HG03575 (cell line): Measurements from ENCODE around the gene FNBP1.

Source experiments
- ATAC-seq: cut with Tn5 transposase; IDR thresholded peaks from one replicate; pipeline ENCODE4 v1.9.1; 2021; ENCODE audit not compliant: unreplicated experiment, insufficient number of reproducible peaks, low FRiP score; ENCODE audit errors: extremely low read depth

FNBP1 gene

DNA sequence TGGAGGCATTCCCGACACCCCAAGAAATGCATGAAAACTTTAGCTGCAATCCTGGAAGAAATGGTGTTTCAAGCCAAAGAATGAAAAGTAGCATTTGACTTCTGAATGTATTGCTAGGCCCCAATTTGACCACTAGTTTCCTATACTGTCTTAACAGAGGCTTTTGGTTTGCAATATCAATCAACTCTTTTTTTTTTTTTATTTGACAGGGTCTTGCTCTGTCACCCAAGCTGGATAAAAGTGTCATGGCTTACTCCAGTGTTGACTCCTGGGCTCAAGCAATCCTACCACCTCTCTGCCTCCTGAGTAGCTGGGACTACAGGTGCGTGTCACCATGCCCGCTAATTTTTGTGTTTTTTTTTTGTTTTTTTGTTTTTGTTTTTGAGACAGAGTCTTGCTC, 7.5 kb upstream of the FNBP1 start:
- no peak for ATAC-seq

DNA sequence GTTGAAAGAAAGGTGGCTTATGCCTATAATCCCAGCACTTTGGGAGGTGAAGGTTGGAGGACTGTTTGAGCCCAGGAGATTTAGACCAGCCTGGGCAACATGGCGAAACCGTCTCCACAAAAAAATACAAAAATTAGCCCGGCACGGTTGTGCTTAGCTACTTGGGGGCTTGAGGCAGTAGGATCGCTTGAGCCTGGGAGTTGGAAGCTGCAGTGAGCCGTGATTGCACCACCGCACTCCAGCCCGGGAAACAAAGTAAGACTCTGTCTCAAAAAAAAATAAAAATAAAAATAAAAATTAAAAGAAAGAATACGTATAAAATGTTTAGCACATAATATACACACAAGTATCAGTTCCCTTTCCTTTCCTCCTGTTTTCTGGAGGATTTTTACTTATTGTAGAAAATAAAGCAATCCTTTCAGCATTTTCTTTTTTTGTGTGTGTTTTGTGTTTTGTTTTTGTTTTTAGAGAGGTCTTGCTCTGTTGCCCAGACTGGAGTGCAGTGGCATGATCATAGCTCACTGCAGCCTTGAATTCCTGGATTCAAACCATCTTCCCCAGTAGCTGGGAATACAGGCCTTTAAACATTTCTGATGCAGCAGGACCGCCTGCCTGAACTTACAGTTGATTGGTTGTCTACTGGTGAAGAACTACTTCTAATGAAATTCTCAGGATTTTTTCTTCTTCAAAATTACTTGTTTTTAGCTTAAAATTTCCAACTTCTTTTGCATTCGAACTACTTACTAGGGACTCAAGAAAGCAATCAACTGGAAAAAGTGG, 6.6 kb upstream of the FNBP1 start:
- ATAC-seq: no peak

DNA sequence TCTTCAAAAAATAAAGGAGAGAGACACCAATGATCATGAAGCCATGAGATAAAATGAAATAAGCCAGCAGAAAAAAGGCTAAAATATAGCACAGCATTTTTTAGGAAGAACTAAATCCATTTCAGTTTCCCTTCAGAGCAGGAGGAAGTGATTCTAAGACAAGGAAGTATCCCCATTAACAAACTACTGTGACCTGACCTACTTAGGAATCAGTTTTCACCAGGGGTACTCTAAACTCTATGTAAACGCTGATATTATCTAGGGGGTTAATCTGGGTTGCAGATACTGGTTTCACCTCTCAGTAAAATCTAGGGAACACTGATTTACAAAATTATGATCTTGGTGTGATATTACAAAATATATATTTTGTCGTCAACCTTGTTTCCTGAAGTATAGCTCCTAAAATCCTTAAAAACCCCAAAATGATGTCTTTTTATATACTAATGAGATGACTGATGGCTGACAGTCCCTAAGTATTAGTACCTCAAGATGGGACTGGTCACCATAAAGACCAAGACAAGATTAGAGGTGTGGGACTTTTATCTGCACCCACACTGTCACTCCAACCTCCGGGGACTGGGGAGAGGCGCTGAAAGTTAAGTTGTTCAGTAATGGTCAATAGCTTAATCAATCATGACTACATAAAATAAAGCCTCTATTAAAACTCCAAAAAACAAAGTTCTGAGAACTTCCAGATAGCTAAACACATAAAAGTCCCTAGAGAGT, 2.9 kb upstream of the FNBP1 start:
- ATAC-seq: no peak

DNA sequence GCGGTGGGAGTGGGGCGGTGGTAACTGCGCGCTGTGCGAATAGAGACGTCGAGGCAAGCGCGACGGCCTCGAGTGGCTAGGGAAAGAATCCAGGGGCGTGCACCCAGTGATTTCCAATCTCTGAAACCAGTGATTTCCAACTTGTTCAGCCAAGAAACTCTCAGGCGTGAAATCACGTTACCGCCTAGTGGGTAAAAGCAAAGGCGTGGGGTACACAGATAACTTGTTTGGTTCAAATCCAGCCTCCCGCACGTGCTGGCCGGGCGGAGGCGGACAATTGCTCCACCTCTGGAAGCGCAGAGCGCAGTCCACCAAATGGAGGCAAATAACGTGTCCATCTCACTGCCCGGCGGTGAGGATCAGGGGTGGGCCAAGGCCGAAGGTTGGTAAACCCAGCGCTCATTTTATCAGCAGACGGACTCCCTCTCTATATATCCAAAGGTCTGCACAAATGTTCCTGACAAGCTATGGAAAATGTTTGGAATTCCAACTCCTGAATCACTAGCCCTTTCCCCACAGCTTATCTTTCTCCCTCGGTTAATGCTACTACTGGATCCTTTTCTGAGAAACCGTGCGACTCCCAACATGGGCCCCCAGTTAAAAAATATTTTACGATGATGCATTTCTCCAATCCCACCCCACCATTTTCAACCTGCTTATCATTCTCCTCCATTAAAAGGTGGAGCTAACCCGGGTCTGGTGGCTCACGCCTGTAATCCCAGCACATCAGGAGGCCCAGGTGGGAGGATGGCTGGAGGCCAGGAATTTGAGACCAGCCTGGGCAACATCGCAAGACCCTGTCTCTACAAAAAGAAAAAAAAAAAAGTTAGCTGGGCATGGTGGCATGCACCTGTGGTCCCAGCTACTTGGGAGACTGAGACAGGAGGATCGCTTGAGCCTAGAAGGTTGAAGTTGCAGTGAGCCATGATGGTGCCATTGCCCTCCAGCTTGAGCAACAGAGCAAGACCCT, 950 bp upstream of the FNBP1 start:
- ATAC-seq: no peak

DNA sequence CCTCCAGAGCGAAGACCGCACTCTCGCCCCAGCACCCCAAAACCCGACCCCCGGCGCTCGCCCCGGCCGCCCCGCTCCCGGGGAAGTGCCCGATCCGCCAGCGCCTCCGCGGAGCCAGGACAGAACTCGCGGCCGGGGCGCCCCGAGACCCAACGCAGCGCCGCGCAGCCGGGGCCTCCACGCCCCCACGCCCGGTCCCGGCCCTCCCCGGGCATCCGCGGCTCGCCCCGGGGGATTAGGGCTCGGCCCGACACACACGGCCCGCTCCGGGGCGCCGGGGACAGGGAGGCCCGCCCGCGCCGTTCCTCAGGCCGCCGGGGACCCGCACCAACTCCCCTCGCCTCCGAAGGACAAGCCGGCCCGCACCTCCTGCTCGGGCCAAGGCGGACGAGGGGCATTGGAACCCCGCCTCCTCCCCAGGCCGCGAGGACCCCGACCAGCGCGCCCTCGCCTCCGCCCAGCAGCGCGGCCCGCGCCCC, 544 bp downstream of the FNBP1 start:
- ATAC-seq: no peak

DNA sequence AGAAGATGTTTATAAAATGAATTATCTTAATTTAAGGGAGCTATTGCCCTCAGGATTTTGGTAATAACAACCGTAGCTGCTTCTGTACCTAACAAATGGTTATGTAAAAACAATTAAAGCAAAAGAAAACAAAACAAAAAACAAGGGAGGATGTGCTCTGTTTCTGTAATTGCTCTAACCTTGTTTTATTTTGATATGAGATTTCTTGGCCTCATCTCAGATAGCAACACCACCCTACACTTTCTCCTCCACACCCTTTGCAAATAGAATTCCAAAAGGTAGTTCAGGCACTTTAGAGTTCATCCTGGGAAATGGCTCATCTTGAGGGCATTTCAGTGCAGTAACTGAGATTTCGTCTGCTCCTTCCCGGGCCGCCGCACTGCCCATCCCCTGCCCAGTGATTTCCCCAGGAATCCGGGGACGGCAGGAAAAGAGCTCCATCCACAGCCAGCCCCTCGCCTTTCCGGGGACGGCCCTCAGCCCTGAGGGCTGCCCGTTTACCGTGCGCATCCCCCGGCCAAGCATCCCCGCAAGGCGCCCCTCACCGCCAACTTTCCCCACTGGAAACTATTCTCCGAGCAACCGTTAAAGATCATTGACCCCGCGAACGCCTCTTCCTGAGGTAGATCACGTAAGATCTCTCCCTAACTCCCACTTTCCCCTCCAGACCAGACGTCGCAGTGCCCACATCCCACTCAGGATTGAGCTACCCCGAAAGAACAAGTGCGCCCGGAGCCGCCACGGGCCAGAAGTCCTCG, 1.2 kb downstream of the FNBP1 start:
- no peak for ATAC-seq

DNA sequence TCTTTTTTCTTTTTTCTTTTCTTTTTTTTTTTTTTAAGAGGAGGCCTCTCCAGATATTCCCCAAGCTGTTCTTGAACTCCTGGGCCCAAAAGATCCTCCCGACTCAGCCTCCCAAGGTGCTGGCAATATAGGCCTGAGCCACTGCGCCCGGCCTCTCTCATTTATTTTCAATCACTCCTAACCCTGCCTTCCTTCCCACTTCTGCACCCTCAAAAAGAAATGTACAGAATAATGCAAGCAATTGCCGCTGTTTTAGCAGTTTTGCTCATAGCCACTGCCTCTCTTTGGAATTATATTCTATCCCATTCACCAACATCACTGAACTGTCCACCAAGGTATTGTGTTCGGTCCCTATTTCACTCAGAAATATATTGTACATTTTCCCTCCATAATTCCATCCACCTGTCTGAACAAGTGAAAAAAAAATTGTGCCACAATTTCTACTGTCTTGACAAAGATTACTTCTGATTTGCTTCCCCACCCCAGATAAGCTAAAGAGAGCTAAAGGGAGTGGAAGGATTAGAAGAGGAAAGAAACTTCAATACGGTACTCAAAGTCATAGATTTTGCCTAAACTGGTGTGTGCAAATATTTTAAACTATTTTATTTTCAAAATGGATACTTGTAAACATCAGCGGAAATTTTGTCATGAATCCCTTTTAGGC, 1.9 kb downstream of the FNBP1 start:
- no peak for ATAC-seq

DNA sequence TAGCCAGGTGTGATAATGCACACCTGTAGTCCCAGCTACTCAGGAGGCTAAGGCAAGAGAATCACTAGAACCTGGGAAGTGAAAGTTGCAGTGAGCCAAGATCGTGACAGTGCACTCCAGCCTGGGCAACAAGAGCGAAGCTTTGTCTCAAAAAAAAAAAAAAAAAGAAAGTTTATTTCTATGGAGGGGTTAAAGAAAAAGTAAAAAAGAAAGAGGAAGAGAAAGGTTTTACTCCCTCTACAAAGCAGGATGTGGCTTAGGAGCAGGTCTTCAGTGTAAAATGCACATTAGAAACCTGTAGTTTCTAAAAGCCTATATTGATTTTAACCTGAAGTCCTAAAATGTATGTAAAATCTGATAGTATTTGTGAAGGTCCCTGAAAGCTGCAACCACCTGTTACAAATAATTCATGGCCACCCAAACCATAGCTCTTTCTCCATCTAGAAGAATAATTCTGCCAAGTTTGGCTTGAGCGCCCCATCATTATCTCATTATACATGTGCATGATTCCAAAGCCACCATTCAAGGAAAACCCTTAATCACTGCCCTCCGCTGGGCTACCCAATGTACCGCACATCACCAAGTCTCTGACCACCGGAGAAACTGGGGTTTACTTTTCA, 3.4 kb downstream of the FNBP1 start:
- no peak for ATAC-seq

DNA sequence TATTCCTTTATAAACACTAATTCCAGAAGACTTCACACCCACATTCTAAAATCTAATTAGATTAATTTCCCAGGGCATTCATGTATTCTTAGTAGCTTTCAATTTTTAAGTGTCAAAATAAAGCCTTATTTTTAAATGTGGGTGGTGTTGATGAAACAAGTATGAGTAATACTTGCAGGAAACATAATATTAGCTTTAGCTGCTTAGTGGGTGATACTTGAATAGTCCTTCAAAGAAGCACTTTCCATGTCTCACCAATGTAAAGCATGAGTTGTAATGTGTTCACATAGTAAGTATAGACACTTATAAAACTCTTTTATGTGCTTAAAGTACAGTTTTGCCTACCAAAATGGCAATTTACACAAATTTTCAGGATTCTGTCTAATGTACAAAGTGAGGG, 6.9 kb downstream of the FNBP1 start:
- no peak for ATAC-seq

DNA sequence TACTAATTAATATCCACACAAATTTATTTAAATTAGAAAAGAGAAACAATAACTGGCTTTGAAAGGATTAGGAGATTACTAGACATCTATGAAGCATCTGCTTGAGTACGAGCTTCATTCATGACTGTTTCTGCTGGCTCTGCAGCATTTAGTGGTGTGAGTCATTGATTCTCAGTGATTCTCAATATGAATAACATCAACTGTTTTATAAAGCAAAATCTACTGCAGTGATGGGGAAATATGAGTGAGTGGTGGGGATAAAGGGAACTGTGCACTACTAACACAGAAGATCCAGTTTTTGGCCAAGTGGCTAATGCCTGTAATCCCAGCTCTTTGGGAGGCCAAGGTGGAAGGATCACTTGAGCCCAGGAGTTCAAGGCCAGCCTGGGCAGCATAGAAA, 8.4 kb downstream of the FNBP1 start:
- no peak for ATAC-seq

DNA sequence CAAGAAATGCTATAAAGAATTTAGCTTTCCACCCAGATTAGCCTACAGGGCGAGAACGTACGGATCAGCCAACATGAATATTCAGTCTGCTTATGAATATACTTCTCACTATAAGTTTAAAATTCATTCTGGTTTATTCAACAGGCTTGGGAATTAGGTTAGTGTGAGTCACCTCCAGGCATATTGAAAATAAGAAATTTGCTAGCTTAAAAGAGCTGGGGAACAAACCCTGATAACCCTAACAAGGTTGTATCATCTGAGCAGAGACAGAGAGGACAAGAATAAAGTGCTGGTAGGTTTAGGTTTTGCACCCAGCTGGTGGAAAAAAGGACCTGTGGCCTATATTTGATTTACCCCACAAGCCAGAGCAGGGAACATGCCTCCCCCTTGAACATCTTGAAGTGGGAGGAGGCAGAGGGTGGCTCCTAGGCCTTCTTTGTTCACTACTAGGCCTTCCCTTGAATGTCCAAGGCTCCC, 12.3 kb downstream of the FNBP1 start:
- no peak for ATAC-seq

DNA sequence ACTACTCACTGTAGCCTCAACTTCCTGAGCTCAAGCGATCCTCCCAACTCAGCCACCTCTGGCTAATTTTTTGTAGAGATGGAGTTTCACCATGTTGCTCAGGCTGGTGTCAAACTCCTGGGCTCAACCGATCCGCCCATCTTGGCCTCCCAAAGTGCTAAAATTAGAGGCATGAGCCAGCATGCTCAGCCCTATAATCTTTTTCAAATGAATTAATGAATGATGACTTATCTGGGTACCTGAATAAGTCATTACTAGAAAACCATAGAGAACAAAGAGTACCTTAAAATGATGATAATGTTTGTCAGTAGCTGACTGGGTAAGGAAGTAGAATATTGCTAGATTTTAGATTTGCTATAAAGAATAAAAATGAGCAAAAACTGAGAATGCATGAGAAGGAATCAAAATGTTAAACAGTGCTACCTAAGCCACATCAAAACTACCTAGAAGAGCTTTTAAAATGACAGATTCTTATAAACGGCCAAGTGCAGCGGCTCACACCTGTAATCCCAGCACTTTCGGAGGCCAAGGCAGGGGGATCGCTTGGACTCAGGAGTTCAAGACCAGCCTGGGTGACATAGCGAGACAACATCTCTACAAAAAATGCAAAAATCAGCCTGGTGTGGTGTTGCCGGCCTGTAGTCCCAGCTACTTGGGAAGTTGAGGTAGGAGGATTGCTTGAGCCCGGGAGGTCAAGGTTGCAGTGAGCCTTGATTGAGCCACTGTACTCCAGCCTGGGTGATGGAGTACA, 13.6 kb downstream of the FNBP1 start:
- no peak for ATAC-seq

DNA sequence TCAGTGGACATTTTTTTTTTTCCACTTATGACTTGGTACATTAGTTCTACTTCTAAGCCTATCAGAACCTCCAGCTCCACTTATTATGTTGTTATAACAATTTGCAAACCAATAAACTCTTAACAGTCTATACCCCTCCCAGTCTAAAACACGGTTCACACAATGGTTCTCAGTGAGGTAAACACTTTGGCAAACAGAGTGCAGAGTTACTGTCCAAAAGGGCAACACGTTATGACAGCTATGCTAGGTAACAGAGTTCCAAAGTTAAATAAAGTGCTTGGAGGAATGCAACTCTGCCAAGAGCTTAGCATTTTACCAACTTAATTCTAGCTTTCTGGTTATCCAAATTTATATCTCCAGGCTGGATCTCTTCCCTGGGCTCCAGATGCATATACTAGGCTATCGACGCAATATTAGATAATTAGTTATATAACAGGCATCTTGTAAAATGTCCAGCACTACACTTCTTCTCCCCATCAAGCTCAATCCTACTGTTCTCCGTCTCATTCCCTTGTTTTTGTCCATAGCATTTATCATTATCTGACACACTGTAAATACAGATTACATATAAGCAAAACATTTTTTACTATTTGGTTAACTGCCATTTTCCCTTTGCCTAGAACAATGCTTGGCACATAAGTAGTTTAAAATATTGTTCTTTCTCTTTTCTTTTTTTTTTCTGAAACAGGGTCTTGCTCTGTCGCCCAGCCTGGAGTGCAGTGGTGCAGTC, 14.3 kb downstream of the FNBP1 start:
- ATAC-seq: no peak

DNA sequence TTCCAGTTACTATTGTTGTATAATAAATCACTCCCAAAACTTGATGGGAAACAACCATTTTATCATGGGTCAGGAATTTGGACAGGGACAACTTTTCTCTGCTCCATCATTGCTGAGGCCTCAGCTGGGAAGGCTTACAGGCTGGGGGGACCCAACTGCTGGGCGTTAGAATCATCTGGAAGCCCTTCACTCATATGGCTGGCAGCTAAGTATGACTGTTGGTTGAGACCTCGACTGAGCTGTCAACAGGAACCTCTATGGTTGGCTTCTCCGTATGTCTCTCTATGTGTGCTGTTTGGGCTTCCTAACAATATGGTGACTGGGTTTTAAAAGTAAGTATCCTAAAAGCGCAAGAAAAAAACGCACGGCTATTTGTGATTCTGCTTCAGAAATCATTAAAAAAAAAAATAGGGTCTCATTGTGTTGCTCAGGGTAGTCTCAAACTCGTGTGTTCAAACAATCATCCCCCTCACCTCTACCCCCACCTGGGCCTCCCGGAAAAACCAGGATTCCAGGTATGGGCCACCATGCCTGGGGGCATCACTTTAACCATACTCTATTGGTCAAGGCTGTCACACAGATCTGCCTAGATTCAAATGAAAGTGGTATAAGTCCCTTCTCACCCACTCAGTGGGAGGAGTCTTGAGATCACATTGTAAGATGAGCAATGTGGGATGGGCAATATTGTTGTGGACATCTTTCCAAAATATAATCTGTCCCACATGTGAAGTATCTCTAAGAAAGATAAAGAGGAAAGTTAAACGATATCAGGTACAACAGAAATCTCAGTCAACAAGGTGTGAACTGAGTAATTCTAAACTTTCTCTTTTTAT, 15.2 kb downstream of the FNBP1 start:
- ATAC-seq: no peak

DNA sequence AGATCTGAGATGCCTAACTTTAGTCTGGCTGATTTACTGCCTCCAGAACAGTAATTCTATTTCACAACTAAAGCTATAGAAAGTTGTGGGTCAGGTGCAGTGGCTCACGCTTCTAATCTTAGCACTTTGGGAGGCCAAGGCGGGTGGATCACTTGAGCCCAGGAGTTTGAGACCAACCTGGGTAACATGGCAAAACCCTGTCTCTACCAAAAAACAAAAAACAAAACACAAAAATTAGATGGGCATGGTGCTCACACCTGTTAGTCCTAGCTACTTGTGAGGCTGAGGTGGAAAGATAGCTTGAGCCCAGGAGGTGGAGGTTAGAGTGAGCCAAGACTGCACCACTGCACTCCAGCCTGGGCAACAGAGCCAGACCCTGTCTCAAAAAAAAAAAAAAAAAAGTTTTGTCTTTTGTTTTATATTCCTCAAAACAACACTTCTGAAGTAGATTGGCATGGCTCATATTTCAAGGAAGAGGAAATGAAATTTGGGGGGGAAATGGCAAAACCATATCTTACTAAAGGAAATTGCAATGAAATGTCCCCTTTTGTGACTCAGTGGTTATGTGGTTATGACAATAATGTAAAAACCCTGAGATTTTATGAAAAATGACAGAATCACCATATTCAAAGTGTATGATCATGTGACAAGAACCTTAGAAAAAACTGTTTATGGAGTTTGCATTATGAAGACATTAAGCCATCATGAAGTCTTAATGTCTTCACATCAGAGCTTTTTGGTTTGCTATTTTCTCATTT, 16.2 kb downstream of the FNBP1 start:
- ATAC-seq: no peak
